HG02970 (cell line): Measurements from ENCODE around the gene RASGRP2.

Experiments
- ATAC-seq: cut with Tn5 transposase; IDR thresholded peaks from one replicate; pipeline ENCODE4 v1.9.1; 2021; ENCODE audit warnings: mild to moderate bottlenecking, moderate library complexity, moderate number of reproducible peaks; ENCODE audit not compliant: unreplicated experiment, low FRiP score

The RASGRP2 gene

DNA sequence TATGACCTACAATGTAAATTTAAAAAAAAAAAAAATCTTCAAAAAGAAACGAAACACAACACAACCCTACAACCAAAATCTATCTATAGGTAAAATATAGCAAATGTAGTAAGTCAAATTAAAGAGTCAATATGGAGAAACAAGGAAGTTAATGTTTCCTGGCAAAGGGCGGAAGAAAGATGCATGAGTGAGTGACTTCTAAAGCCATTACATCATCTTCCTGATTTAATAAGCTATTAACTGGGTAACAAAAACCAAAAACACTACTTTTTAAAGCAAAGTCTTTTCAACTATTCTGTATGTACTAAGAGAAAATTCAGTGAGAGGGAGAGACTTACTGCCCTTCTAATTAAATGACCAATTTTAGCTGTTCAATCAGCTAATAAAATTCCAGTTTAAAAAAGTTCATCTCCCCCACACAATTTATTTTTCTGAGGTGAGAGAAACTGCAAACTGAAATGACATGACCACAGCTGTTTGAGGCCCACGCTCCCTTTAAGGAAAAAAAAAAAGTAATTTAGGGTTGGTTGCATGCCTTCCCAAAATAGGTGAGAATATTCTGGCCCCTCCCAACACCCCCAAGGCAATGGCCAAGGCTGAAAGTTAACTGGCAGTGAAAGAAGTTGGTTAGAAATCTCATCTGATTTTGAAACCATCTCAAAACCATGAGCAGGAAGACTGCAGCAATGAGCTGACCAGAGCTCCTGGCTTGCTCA, 28.5 kb upstream of the RASGRP2 start:
- ATAC-seq, result no peak

DNA sequence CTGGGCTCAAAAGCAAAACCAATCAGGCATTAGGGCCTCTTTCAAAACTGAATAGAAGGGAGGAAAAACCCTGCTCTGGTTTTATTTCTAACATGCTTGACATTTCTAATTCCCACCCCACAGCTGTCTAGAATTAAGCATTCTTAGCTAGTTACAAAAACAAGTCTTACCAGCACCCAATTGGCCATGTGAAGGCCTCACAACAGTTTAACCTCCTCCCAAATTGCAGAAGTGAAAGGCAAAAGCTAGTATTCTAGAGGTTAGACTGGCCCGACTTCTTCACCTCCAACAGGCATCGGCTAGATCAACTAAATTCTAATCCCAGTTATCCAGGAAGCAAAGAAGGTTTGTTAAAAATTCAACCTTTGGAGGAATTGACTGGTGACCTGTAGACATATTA, 27.9 kb upstream of the RASGRP2 start:
- no peak for ATAC-seq

DNA sequence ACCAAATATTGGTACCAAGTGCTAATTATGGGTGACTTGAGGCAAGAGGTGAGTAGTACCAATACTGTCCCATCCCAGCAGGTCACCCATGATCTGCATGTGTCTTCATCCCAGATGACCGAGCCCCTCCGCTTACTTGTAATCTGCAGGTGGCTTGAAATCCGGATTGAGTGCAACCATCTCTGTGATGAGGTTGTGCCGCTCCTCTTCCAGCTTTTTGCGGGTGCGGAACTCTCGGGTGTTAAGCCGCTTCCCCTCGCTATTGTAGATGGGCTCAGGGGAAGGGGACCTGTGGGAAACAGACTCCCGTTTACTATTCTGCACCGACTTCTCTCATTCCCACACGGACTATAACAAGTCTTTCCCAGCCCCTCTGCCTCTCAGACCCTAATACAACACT, 26.2 kb upstream of the RASGRP2 start:
- ATAC-seq, result no peak

DNA sequence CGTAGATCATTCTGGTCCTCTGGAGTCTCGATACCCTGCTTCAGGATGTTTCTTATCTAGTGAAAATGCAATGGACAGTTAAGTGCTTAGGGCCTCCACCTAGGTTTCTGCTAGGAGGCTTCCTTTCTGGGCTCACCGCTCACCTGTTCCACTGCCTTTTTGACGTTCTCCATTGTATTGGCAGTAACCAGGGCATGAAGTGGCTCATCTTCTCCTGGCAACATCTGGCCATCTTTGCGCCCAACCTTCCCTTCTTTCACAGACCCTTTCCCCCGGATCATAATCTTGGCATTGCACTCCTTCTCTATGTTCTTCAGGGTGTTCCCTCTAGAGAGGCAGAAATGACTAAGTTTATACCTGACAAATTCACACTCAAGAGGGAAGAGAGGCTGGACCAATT, 25.3 kb upstream of the RASGRP2 start:
- ATAC-seq, result no peak

- no peak for ATAC-seq
These were observed 24.4 kb upstream of the RASGRP2 start for GRCh38 chr11:64768300-64768694.

DNA sequence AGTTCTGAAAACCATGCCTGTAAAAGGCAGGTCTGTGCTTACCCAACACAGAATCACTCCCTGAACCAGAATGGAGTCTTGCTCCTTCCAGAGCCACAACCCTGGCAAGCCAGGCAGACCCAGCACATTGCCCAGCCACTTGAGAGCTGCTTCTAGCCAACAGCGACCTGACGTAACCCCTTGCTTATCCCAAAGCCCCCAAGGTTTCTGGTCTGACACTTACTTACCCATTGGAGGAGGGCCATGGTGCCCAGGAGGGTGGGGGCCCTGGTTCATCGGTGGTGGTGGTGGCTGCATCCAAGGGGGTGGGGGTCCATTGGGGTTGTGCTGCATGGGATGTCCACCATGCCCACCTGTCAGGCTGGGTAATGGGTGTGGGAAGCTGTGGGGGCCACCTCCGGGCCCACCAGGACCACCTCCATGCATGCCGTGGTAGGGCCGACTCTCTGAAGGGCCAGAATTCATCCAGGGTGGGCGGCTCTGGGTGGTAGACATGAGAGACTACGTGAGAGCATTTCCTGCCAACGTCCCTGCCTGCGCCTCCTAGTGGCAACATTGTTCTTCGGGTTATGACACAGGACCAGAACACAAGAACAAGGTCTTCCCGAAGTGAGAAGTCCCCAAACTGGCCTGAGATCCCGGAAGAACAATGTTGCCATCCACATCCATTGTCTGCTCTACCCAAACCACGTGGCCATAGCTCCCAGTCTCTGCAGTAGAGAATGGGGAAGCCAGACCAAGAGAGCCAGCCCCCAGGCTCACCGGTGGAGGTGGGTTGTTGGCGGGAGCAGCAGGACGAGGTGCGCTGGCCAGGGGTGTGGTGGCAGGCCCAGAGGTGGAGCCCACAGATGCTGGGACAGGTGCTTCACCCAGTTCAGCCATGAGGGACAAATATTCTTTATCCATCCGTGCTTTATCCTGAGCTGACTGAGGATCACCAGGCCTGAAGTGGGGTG, 23.7 kb upstream of the RASGRP2 start:
- no peak for ATAC-seq

DNA sequence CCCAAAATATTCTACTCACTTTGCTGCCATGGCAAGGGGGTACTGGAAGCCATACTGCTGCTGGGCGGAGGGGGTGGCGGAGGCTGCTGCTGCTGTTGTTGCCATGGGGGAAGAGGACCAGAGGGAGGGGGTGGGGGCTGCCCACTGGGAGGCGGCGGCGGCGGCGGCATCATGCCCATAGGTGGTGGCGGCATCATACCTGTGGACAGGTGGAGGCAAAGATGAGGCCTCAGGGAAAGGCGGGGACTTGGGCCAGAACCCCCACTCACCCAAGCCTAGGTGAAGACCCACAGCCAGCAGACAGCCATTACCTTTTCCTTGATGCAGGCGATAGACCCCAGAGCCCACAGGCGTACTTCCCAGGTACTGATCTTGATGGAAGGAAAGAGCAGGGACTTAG, 22.9 kb upstream of the RASGRP2 start:
- ATAC-seq, result no peak

- ATAC-seq, result no peak
These were observed 22.1 kb upstream of the RASGRP2 start for GRCh38 chr11:64765851-64766665.

GRCh38 chr11:64765291-64765850, 21.4 kb upstream of the RASGRP2 start:
- ATAC-seq, result no peak

GRCh38 chr11:64764753-64765152, 20.8 kb upstream of the RASGRP2 start:
- ATAC-seq, result no peak

DNA sequence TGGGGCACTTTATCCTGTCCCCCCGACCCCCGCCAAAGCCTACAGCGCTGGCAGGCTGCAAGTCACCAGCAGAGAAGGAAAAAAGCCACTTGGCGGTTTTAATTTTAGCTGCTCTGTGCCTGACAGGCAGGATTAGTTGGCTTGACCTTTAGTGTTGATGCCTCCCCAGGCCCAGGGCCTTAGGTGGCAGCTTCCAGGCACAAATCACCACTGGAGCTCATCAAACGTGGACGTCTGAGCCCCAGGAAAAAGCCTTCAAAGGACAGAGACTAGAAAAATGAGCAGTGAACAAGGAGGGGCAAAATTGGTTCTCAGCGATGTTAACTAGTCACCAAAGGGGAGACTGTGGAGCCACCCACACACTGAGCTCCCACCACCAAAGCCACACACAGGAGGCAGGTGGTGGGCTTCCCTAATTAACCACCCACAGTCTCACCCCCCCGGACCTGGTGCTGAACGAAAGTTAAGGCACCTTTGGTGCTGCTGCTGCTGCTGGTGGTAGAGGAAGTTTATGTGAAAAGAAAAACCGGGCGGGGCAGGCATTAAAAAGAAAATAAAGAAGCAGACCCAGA, 20.2 kb upstream of the RASGRP2 start:
- no peak for ATAC-seq

- no peak for ATAC-seq
These were observed 19.6 kb upstream of the RASGRP2 start for GRCh38 chr11:64763526-64764039.

- no peak for ATAC-seq
These were observed 19.0 kb upstream of the RASGRP2 start for GRCh38 chr11:64762674-64763525.

DNA sequence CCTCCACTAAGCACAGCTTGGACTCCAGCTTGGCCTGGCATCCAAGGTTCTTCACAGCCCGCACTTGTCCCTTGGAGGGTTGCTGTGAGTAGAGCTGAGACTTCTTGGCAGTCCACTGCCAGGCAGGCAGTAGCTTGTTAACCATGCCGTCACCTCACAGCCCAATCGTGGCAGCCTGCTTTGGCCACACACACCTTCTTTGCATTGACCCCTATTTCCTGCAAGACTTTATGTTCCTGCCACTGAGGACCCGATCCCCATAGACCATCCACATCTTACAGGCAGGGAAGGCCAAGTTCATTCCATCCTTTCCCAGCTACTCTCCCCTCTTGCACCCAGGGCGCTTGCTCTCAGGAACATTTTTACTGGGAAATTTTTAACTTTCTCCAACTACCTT, 18.3 kb upstream of the RASGRP2 start:
- no peak for ATAC-seq

GRCh38 chr11:64760759-64761420, 16.9 kb upstream of the RASGRP2 start:
- no peak for ATAC-seq

DNA sequence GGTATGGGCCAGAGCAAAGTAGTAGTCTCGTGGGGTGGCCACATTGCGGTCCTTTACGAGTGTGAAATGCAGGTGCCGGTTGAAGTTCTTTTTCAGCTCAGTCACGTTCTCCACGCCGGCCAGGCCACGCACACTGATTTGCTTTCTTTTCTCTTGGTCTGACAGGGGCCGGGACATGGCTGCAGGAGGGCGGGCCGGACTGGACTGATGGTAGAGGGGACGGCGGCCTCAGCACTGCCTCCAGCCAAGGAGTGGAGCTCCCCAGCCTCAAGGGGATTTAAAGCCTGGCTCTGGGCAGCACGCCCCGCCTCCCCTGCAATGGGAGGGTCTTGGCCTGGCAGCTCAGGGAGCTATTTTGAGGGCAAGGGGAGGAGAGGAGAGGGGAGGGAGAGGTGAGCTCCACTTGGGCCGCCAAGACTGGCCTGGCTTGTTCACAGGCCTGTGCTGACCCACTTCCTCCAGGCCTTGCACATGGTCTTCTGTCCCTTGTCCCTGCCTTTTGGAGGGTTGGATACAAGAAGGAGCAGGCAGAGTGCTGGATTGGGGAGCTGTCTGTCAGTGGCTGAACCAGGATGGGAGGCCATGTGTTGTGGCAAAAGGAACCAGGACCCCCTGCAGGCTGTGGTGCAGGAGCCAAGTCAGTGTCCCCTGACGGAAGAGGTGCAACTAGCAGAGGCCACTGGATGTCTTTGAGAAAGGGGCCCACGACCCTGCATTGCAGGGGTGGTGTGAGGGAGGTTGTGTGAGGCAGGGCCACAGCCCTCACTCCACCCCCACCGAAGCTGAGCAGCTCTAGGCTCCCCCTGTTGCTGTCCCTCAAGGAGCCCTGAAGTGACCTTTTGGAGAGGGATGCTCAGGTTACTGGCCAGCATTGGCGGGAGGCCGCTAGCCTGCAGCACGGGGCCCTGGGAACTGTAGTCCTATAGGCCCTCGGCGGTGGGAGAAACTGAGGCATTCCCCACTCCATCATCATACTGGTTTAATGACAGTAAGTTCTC, 16.1 kb upstream of the RASGRP2 start, which contains the start of gene PYGM:
TSS of gene PYGM (minus strand) at position 253 of the 998 bp plus-strand sequence. CDS start at position 177, 76 bp downstream.
- no peak for ATAC-seq

DNA sequence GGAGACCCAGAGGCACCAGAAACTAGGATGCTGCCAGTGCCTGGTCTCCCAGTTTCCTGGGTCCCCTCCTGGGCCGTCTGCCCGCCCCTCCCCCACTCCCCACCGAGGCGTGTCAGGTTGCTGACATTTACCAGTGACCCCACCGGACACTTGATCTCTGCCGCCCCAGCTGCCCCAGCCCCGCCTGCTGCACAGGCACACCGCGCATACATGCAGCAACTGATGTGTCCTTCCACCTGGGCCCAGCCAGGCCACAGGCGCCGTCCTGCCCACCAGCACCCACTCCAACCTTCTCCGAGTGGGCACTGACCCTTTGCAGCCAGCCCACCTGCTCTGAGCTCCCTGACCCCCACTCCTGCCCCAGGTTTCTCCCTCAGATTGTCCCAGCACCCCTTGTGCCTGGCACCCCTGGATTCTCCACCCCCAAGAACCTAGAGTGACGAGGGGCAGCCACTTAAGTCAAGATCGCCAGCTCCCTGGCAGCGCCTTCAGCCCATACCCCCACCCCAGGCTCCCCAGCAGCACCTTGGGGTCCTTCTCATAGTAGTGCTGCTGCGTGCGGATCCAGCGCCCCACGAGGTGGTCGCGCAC, 15.3 kb upstream of the RASGRP2 start:
- no peak for ATAC-seq
